Stimulated activated CD8-positive, alpha-beta memory T cell treated with anti-CD3 and anti-CD28 coated beads, Interleukin-2, amount 100 ng/mL, for 48 hours (primary cell): ENCODE results near the gene TMIGD1.

Source experiments
- DNase-seq, 2 donors: peaks; one replicate each; pipeline ENCODE4 v3.0.0-alpha.2; 2020; ENCODE audit warnings: low read depth in 2 of 2

TMIGD1 gene

DNA sequence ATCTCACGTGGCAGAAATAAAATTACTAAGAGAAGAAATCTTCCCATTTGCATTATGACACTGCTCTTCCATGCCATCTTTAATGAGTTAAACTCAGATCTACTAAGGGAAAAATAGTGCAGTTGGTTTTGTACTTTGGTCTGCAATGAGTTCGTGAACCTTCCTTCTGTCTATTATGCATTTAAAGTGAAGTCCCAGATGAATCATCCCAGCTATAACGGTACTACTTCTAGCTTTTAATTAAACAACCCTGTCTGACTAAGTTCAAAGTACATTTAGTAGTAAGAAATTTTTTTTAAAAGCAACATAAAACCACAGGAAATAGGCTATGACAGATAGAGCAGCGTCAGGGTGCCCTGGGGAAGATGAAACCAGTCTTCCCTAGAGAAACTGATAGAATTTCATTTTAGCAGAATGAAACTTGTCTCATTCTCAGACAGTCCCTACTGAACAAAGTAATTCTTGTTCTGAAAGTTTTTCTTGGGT is 1.8 kb downstream of the TMIGD1 start:
- no peak for DNase-seq

DNA sequence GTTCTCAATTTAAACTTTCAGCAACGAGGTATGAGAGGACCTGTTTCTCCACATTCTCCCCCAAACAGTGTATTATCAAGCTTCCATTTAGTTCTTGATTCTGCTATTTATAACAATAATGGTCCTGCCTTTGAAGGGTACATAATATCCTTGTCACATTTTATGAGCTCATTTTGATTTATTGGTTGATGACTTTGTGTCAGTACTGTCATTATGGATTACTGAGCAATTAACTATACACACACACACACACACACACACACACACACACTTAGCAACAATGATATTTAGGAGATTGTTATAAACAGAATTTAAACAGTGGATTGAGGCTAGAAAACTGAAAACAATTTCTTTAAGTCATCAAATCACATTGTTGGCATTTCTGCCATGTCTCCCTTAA is 7.0 kb downstream of the TMIGD1 start:
- DNase-seq: no peak

DNA sequence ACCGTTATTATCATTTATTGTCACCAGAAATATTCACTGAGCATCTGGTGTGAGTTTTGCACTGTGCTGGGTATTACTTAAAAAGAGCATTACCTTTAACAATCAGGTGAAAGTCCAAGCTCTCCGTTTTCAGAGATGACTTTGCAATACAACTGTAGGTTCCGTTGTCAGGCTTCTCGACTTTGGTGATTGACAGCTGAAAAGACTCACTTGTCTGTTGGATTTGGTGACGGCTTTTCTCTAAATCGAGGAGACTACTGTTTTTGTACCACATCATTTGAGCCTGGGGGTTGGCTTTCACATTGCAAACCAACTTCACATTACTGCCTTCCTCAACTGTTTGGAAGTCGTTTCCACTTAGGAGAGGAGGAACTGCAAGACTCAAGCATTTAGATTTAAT is 9.1 kb downstream of the TMIGD1 start:
- DNase-seq: no peak

DNA sequence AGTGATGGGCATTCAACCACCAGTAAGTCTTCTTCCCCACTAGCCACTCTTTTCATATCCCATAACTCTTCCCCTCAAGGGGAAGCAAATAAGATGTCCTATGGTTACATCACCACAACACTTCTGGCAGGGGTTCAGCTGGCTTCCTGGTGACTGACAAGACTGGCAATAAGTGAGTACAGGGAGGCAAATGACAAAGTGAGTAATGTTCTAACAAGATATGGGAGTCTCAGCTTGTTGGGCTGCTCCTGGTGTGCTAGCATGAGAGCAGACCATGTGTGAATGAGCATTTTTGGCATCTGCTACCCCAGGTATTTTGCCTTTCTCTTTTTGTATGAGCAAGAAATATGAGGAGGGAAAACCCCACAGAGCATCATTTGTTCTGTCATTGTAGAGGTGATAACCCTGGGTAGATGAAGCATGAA is 9.9 kb downstream of the TMIGD1 start:
- DNase-seq: no peak

DNA sequence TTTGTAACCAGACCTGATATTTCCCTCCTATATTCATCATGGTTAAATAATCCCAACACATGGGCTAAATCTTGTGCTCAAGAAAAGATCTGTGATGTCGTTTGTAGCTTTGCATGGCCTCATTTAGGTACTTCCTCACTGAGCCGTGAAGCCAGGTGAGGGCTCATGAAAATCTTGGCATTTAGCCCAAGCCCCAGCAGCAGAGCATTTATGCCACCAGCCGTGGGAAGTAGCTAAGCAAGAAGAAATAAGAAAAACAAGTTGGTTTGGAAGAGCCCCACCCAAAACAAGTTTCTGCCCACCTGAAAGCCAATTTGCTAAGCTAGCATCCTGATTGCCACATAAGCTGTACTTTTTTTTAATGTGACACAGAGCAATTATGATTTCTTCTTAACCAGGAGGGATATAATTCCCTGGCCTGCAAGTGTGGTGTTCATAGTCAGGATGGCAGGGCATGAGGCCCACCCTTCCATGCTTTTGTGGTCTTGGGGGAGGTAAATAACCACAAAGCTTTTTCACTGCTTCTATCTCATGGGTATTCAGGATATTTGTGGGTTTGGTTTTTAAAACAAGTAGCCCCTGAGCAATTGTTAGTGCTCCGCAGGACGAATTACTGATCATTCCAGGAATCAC is 10.5 kb downstream of the TMIGD1 start:
- no peak for DNase-seq

DNA sequence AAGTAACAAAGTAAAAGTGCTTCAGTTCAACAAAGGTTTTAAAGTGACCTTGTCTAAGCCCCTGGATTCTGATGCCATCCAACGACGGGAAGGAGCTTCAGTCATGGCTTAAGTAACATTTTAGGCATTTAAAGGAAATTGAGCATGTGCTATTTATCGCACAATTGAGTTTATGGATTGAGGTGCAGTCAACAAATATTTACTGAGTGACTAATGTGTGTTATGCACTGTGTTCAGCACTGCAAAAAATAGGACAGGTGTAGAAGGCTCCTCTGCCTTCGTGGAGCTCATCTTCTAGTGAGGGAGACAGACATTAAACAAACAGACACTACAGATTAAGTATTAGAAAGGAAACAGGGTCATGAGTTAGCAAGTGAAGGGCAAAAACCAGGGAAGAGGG is 12.5 kb downstream of the TMIGD1 start:
- DNase-seq: no peak

DNA sequence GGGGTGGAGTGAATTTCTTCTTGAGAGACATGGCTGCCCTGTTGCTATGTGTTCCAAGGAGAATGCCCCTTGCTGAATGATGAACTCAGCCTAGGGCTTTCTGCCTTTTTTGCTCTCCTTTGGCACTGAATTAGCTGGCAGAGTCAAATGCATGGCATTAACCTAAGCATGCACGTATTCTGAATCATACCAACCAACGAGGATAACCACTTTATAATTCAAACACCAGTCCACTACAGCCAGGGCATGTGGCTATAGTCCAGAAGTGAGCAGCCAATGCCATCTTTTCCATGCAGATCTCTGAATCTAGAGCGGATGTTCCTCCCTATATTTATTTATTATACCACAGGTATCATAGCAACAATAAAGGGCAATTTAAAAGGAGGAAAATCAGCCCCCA is 15.7 kb downstream of the TMIGD1 start:
- no peak for DNase-seq

DNA sequence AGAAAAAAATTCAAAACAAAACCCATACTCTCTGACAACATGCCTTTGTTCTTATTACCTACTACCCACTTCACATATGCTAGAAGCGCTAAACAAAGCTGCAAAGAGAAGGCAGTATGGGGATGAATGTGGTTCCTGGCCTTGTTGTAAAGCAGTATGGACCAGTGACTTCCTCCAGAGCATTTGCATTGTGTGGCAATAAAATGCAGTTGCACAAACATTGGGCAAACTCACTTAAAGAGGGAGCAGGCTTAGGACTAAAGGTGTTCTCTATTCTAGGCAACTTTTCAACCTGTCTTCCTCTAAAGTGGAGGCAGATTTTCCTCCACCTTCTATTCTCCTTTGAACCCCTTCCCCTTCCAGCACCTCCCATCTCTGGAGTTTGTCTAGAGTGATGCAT is 17.1 kb downstream of the TMIGD1 start:
- DNase-seq: no peak

DNA sequence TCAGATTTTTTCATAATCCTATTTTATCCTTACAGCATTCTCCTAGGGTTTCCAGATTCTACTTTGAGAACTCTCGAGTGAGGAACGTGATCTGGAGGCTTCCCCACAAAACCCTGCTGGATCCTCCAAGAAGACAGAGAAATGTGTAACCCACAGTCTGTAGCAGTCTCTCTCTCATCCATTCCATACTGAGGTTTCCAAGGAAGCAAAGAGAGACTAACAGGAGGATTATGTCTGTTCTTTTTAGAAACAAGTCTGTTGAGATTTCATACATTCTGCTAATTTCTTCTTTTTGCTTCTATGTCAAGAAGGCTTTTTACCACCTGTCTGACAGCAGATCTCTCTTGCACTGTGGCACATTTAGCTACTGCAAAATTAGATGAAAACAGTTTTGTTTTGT is 18.8 kb downstream of the TMIGD1 start:
- no peak for DNase-seq

DNA sequence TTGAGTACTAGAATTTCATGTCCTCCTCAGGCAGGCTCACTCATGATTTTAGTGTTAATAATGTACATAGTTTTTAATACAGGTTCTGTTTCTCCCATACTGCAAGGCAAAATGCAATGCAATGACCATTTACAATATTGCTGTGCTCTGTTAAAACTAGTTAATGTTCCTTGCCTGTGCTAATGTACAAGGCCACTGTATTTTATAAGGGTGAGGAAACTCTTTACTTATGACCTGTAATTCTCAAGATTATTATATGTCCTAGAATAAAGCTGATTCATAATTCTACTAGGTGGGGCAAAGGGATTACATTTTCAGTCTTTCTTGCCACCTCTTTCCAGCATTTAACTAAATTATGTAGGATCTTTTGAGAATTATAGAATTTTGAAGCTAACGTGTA is 19.4 kb downstream of the TMIGD1 start:
- no peak for DNase-seq

DNA sequence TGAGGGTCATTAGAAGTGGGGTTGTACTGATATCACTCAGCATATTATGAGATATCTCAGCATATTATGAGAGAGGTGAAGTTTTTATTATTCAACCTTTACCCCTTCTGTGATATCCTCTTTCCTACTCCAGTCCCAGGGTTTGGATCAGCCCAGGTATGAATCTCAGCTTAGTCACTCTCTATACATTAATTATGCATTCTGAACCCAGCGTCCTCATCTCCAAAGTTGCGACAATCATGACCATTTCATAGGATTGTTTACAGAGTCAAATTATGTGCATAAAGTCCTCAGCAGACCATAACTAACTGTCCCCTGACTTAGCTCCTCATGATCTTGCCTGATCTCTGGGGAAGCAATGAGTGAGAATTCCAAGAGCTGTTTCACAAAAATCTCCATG is 21.6 kb downstream of the TMIGD1 start:
- DNase-seq: no peak

DNA sequence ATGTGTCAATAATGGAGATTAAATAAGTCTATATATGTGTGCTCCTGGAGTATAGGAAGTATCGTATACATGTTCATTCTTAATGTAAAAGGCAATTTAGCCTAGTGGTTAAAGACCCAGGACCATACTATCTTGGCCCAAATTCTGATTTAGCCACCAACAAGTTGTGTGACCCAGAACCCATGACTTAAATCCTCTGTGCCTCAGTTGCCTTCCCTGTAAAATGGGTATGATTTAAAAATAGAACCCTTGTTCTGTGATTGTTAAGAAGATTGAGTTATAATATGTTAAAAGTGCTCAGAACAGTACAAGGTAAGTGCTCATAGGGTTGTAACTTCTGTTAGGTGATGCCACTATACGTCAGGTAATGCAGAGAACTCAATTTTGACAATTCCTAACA is 23.3 kb downstream of the TMIGD1 start:
- DNase-seq: no peak

DNA sequence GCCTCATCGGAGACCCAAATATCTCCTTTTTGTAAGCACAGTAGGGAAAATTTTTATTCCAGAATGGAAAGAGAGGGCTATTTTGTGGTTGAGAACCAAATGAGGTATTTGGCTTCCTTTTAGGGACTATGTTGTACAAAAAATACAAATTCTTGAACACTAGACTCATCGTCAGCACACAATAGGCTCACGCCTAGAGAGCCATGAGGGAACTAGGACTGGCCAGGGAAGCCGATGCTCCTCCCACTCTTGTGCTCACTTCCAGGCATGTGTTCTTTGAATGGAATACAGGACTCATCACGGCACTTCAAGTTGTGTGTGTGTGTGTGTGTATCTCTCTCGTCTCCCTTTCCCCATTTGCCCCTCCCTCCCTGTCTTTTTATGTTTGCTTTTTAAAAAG is 24.3 kb downstream of the TMIGD1 start:
- no peak for DNase-seq

DNA sequence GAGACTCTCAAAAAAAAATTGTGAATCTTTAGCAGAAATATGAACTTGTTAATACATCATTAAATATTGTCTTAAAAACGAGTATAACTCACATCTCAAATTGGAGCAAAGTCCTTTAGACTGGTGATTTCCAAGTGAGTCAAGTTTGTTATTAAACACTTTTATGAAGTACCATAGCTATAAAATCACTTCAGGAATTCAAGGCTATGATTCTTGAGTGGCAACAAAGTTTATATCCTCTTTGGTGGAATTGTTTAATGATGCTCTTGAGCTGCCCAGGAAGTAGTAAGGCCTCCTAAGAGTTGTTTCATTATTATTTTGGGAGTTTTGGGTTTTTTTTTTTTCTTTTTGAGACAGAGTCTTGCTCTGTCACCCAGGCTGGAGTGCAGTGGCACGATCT is 25.5 kb downstream of the TMIGD1 start:
- DNase-seq: no peak

DNA sequence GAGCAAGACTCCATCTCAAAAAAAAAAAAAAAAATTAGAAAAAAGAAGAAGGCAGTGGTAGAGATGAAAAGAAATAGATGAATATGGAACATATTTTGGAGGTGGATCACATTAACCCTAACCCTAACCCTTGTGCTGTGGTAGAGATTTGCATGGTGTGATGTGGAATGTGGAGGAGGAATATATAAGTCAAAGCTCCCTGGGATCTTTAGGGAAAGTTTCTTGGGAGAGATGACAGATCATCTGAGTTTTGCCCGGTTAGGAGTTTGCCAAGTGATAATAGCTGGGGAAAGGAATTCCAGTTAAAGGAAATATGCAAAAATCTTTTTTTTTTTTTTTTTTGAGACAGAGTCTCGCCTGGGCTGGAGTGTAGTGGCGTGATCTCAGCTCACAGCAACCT is 29.1 kb downstream of the TMIGD1 start:
- no peak for DNase-seq

DNA sequence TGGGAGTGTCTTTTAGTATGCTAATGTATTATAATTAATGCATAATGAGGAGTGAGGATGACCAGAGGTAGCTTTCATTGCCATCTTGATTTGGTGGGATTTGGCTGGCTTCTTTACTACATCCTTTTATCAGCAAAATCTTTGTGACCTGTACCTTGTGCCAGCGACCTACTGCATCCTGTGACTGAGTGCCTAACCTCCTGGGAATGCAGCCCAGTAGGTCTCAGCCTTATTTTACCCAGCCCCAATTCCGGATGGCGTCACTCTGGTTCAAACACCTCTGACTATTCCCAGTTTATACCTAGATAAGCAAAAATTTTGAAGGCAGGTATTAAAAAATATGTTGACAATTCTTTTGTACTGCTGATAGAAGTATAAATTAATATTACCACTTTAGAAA is 31.6 kb downstream of the TMIGD1 start:
- DNase-seq: no peak

DNA sequence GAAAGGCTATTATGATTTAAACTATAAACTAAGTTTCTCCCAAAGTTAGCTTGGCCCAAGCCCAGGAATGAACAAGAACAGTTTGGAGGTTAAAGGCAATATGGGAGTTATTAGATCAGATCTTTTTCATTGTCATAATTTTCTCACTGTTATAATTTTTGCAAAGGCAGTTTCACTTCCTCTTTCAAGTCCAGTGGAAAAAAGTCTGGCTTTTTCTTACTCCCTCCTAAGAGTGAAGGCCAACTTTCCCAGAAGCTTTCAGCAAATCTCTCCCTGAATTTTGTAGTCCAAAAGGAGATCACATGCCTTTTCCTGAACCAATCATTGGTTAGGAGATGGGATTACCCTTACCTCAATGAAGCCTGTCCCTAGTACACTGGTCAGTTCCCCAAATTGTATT is 33.0 kb downstream of the TMIGD1 start:
- no peak for DNase-seq

DNA sequence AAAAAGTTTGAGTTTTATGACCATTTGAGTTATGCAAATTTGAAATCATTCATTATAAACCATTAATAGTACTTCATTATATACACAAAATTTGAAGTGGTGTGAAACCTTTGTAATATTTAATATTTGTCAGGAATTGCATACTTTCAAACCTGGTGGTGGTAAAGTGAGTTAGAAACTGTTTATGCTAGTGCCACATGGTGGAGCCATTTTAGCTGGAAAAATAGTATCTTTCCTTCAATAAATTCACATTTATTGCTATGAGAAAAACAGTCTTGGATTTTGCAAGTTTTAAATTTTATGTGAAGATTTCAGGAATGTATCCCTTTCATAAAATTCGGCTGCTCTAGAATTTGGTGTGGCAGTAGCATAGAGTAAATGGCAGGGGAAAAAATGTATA is 34.9 kb downstream of the TMIGD1 start:
- DNase-seq: no peak

DNA sequence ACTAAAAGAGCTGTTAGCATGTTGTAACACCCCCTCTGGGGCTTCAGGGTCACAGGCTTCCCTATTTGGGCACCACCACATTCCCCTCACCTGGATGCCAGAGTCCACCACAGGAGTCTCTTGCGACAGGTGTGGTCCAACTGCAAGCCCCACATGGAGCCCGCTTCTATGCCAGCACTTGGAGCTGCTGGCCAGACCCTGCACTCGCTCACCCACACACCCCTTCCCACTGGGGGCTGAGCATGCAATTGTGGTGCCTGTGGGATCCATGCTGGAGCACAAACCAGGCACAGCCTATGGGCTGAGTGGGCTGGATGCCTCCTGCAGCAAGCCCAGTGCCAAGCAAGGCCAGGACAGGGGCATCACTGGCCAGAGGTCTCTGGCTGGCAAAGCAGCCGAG is 36.1 kb downstream of the TMIGD1 start:
- no peak for DNase-seq

DNA sequence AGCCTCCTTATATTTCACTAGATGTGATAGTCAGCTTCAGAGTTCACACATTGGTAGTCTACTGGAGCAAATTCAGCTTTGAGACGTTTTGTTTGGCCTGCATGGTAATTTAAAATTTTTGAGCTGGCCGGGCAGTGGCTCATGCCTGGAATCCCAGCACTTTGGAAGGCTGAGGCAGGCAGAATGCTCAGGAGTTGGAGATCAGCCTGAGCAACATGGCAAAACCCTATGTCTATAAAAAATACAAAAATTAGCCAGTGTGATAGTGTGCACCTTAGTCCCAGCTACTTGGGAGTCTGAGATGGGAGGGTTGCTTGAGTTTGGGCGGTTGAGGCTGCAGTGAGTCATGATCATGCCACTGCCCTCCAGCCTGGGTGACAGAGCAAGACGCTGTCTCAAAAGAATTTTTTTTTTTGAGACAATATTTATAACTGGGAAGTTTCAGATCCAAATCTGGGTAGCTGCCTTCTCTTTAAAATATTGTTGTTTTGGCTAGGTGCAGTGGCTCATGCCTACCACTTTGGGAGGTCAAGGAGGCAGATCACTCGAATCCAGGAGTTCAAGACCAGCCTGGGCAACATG is 37.3 kb downstream of the TMIGD1 start:
- no peak for DNase-seq

DNA sequence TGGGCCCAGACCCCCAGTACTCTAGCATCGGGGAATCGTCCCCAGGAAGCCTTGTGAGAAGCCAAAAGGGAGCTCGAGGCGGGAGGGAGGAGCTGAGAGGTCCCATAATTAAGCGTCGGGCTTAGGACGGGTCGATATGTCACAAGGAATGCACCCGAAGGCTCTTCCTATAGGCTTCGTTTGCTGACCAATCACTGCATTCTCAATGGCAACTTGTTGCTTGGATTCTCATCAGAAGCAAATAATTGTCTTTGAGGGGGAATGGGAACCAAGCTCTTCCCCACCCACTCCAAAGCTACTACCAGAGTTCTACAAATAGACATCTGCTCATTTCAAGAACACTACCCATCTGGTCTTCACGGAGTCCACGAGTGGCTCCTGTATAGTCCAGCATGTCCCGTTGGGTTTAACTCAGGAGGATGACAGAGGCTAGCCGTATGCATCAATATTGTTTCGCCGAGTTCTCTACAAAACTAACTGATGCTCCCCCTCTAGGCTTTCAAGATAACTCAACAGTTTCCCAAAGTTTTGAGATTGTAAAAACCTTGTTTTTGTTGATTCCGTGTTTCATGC is 41.5 kb downstream of the TMIGD1 start:
- DNase-seq: no peak

DNA sequence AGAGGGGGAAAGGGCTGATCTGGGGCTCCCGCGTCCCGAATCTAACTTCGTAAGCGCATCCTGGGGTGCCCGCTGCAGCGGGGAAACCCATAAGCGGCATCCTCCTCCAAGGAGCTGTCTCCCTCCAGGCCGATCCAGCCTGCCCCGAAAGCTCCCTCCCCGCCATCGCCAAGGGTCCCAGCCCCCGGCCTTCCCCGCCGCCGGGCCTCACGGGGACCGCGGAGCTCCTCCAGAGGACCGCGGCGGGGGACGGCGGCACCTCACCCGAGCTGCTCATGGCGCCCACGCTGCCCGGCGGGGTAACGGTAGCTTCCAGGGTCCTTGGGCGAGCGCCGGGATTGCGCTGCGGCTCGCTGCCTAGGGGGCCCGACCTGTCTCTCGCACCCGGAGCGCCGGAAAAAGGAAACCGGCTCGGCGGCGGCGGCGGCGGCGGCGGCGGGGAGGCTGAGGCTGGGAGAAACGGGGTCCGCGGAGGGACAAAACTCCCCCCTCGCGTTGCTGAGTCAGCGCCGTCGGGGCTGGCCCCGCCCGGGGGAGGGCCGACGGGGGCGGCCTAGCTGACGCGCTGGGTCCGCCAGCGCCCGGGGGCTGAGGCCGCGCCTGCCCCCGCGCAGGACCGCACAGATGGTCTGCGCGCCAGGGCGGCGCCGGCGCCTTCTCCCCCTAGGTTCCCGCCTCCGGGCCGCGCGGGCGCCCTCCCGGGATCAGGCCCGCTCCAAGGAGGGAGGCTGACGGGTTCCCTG is 42.1 kb downstream of the TMIGD1 start, which contains the start of gene BLMH:
Gene BLMH, minus strand, starts transcription at position 402 of the 743 bp plus-strand sequence. Its CDS starts 125 bp downstream, at position 277.
- DNase-seq: peak; percentile 79 to 80
